CD1c-positive myeloid dendritic cell (primary cell): ENCODE data around the gene LRTM1.

Experiments
- DNase-seq: peaks from one replicate; pipeline ENCODE4 v3.0.0-alpha.2; 2016; ENCODE audit errors: extremely low spot score

LRTM1 gene

DNA sequence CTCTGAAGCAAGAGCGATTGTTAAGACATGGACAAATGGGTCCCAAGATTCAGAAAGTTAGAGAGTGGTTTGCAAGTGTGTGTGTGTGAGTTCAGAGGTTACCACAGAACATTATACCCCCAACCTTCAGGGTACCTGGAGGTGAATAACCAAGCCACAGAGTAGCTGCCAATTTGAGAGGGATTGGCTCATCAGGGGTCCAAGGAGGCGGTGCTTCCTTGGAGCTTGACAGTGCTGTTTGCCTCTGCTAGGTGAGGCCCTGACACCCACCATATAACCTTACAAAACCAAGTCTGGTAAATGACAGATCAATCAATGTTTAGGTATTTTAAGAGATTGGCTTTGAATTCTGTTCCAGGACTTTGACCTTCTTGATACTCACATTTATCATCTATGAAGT lies 35.7 kb downstream of the LRTM1 start:
- DNase-seq: no peak

DNA sequence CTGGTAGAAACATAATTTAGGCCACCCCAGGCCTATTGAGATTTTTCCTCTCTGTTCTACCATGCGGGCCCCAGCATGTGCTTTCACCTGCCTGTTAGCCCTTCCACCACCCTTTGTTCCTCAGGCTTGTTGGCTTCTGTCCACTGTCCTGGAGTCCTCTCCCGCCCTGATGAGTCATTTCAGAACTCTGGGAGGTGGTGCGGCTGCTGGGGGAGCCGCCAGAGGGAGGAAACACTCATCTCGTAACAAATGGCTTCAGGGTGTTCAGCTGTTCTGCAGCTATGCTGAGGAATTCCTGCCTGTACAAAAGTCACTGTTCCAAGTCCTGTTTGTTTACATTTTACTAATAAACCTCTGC lies 36.3 kb downstream of the LRTM1 start:
- peak; percentile 11 for DNase-seq

DNA sequence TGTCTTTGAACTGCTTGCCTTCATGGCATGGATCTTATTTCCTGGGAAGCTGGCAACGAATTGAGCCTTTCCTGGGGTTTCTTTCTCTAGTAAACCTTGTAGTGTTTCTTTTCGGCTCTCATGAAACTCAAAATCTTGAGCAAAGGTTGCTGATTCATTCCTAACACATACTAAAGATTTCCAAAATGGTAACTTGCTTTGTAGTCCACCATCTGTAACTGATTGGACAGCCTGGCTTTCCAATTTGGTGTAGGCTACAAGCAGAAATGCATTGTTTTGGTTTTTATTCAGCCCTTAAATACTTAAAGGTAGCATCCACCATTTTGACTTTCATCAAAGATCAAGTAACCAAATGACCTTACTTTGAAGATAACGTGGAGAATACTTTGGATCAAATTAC lies 38.1 kb downstream of the LRTM1 start:
- no peak for DNase-seq

DNA sequence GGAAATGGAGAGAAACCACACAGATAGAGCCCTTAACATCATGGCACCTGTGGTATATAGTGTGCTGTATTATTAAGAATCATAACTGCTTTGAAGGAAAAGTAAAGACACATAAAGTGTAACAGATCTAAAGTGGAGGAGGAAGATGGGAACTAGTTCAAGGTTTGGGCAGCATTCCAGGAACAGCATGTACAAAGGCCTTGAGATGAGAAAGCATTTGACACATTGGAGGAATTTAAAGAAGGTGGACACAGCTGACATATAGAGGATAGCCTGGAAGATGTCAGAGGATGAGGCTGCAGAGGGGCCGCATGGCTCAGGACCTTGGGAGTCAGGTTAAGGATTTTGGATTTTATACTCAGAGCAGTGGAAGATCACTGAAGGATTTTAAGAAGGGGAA lies 39.0 kb downstream of the LRTM1 start:
- no peak for DNase-seq

DNA sequence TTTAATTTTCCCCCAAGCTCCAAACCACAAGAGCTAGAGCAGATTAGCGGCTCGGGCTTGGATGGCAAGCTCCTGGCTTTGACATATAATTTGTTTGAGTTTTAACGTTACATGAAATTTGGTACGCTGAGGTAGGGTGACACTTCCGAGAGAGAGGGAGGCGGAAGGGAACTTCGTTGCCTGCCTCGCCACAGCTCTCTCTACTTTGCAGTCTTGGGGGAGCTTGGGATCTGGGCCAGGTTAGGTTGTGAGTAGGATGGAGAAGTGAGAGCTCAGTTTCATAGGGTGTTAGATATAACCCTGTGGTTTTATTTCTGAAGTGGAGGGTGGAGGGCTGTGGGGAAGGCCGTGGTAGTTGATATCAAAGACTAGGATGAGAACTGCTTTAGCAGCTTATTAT lies 39.7 kb downstream of the LRTM1 start:
- DNase-seq: no peak

DNA sequence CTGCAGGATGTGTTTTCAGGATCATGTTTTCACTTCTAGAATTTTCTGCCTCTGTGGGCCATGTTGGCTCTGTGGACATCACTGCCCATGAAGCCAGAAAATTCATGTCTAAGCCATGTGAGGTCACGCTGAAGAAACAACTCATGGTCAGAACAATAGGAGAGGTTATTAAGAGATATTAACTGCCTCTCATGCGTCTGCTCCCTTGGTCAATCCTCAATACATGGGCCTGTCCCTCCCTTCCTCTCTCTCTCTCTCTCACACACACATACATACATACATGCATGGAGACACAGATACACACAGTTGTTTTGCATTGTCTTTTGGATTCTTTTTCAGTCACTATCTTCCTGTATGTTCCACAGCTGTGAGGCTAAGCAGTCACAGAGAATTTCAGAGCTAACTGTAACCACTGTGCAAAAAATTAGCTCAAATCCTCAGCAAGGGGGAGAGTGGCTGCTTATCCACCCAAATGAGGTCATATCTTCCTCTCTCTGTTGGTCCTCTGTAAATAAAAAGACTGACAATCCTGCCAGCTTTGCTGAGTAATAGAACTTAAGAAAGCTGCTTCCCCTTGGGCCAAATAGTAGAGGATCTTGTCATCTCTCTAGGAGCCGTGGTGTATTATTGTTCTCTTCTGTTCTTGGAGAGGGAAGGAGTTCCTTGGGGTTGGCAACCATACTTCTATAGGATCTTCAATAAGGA lies 45.6 kb downstream of the LRTM1 start:
- no peak for DNase-seq

DNA sequence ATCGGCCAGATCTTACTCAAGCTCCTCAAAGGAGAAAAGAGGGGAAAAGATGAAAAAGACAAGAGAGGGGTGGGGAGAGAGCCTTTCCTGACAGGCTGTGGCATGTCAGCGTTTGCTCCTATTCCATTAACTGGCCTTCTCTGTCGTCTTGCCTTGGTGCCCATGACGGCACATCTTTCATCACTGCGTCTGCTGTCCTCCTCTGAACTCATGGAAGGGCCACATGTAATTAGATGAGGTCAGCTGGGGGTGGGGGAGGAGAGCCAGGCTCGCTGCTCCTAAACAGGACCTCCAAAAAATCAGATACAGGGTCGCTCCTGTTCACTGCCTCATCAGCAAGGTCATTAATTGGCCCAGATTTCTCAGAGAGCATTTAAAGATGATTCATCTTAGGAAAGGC lies 49.7 kb downstream of the LRTM1 start:
- DNase-seq: no peak

DNA sequence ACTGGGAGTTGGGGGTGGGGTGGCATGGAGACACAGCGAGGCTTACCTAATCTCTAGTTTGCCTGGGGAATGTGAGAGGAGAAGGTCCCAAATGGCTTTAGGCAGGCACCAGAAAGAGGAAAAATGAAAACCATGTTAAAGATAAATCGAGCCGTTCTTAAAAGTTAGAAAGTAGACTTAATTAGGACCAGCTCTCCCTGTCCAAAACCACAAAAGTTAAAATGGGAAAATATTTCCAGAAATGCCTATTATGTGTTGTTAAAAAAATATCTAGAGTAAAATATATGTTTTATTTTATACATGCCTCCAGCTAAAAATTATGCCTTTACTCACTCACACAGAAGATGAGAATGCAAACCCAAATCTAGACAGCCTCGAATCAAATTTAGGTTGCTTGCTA lies 50.1 kb downstream of the LRTM1 start:
- DNase-seq: no peak

DNA sequence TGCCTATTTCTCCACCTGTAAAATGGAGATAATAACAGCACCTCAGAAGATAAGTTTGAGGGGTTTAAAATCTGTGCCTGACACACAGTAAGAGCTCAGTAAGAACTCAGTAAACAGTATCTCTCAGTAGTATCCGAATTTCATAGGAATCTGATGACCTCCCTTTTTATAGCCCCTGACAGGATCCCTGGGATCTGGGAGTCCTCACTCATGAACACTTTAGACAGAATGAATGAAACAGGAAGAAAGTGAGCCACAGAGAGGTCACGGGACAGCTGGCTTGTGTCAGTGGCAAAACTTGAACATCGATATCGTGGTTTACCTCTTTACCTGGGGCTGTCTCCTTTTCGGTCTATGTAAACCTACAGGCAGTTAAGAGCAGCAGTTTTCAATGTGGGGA lies 51.2 kb downstream of the LRTM1 start:
- DNase-seq: no peak

DNA sequence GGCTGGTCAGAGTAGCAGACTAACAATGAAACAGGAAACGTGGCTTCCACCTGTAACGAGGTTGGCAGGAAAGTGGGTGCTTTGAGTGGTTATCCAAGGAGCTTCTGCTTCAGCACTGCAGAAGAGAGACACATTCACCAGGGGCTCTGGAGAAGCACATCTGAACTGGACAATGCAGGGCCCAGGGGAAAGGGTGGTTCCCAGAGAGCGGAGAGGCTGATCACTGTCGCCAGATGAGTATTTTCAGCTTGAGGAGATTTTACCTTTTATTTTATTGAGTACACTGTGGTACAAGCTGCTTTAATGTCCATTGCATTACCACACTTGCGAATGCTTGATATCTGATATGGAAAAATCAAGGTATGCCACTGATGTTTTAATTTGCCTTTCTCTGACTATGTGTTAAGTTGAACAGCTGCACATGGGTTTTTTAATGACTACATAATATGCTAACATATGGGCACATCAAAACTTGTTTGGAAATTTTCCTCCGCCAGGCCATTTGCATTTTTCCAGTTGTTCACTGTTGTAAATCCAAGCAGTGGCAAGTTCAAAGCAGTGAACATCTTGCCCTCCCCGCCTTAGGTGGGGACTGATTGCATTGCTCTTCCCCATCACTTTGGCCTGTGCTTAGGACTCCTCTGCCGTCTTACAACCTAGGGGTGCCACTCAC lies 52.1 kb downstream of the LRTM1 start:
- DNase-seq: no peak

DNA sequence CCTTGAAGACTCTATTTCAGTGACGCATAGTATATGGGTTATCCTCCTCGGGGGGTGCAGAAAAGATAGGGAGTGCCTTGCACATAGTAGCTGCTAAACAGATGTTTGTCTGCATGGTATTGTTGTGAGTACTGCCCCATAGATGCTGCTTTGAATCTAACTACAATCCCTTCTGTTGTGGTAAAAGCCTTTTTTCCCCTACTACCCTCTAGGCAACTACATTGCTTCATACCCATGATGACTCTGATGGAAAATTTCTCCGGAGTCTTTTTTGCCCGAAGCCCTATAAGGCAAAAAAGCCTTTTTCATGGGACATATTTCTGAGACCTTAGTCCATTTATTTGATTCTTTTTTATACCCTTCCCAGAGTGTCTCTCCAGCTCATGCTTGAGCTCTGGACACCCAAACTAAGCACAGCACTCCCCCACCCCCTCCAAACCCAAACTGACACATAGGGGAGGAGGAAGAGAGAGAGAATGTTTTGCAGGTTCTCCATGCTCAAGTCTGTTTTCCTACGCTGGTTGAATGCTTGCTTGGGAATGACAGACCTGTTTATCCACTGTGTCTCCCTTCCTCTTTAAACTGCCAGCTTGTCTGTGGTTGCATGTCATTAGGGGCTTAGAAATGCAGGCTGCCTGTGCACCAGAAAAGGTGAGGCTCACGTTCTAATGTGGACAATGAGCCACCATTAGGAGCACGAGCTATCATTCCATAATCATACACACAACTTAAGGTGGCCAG lies 52.9 kb downstream of the LRTM1 start:
- no peak for DNase-seq

DNA sequence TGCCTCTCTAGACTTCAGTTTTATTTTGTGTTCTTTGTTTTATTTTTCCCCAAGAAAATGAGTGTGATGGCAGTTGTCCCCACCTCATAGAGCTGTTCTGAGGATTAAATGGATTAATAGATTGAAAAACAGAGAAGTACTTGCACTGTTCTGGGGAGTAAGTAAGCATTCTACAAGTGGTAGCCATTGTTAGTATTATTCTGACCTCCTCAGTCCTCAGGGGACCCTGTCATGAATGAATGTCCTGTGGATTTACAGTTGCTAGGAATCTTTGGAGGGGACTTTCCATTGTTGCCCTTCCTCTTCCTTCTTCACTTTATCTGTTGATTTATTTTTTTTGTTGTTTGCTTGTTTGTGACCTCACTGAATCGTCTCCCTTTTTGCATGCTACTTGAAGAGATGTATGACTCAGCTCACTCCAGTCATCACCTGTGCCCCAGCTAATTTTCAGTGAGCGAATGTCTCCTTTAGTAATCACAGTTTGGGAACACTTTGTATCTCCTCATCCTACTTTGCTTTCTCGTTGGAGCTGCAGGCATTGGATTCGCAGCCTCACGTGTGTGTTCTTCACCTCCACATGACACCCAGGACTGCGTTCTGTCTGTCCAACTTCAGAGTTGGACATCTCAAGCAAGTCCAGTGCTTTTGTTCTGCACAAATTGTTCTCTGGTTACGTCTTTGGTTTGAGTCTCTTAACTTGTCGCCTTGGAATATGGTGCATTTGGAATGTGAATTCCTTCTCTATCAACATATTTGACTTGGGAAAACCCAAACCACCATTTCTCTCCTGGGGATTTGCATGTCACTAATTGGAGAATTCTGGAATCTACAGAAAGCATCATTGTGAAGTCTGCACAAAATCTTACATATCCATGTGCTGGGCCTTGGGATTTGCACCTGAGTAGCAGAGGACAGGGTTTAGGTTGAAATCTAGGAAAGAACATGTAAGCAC lies 54.5 kb downstream of the LRTM1 start:
- no peak for DNase-seq

DNA sequence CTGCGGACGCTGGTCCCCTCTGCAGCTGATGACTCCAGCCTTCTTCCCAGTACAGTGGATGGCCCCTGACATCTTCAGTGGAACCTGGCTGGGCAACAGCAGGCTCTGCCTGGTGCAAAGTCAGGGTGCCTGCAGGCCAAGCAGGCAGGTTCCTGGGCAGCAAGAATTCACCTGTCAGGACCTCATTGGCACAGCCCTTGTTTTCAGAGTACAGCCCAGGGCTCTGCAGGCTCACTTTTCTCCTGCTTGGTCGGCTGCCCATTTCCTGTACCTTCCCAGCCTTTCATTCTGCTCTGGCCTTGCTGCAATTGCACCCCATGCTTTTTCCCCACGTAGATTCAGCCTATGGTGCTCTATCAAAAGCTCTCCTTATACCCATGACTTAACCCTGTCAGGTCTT lies 56.0 kb downstream of the LRTM1 start:
- no peak for DNase-seq

DNA sequence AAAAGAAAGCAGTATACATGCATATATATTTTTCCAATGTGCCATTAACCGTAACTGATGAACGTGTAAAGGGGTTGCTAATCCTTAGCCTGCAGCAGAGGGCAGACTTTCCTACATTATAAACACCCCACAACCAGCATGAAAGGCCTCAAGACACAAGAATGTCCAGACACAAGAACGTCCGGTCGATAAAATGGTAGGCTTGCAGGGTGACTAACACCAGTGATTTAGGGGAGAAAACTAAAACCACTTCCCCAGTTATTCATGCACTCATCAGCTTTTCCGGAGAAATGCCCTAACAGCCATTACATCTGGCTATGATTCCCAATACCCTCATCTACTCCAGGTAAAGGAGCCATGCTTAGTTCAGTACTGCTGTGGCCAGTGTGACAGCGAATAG lies 57.4 kb downstream of the LRTM1 start:
- DNase-seq: no peak
